Colonic mucosa (tissue), 4 donors: ENCODE results near the gene MPG. TPM values are rescaled to one million over a fixed set of nuclear protein-coding genes. Genes with fewer than 3 reads are reported as not detected.

Experiments
- DNase-seq: peaks from one replicate; pipeline ENCODE4 v3.0.0-alpha.2; 2020
- H3K27ac ChIP-seq: fragments of 200-600 bp; one replicate; pipeline ENCODE4 v1.8.0; 2021
- H3K27me3 ChIP-seq: fragments of 200-600 bp; one replicate; pipeline ENCODE4 v1.8.0; 2021
- H3K36me3 ChIP-seq: fragments of 200-600 bp; one replicate; pipeline ENCODE4 v1.8.0; 2021
- H3K4me1 ChIP-seq: fragments of 200-600 bp; one replicate; pipeline ENCODE4 v1.8.0; 2021; ENCODE audit warnings: mild to moderate bottlenecking
- H3K4me3 ChIP-seq: fragments of 200-600 bp; one replicate; pipeline ENCODE4 v1.8.0; 2021
- H3K9ac ChIP-seq, 2 donors: one replicate each; pipeline ENCODE4 v1.7.0; 2013; ENCODE audit warnings: control low read depth in 2 of 2, low read depth in 2 of 2, low read length in 2 of 2
- H3K9me3 ChIP-seq: fragments of 200-600 bp; one replicate; pipeline ENCODE4 v1.8.0; 2021
- CTCF ChIP-seq: fragments of 200-600 bp; IDR thresholded peaks from one replicate; pipeline ENCODE4 v1.8.0; 2022; ENCODE audit warnings: antibody characterized with exemption, mild to moderate bottlenecking
- intact Hi-C: fragments of 100-400 bp; cut with DNase I; formaldehyde crosslinking; loops from one replicate; pipeline ENCODE4 v1.14.1; 2022
- total RNA-seq, 2 donors: library from RNA; stranded (reverse); fragmentation: NEBNext Ultra II Directional in 1 of 2; extraction: Animal tissue kit (Norgen Biotek cat#: 25700) in 1 of 2; gene quantifications; one replicate each; pipeline ENCODE4 v1.2.1, GENCODE V29; 2021
- donor health status: healthy.
- donor health status: DM: no; HTN: no; CAD: no.
- donor health status: DM: no; HTN: no; CAD: no.

MPG gene
- total RNA-seq, 2 donors from 2014 or later = 39.3 to 42.1 TPM

GRCh38 chr16:59440-60059 is 18.5 kb upstream of the MPG start:
- Histone ChIP-seq H3K9ac (no peak overlapping the region), H3K36me3 (no peaks in the 10 kb centered on the region), H3K9me3 (no peaks in the 10 kb centered on the region), H3K27ac (no peak overlapping the region), H3K27me3 (no peaks in the 10 kb centered on the region), H3K4me1 (no peaks in the 10 kb centered on the region), H3K4me3 (no peak overlapping the region)
- TF ChIP-seq CTCF = no peak
- no peak for DNase-seq
- intact Hi-C loops = no loop called here

DNA sequence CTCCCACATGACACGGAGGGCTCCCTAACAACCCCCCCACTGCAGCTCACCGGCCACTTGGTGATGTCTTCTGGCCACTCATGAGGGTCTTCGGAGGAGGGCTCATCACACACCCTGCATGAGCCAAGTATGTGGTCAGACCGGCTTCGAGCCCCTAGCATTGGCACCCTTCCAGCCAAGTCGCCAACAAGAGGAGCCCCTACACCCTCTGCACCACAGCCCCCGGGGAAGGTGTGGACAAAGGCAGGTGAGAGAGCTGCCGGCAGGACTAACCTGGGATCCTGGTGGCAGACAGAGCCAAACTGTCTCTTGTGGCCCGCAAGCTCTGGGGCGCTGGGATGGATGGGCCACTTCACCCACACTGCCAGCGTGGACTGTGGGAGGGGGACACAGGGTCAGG is 17.9 kb upstream of the MPG start:
- intact Hi-C loops = no loop called here
- no peak for DNase-seq
- no peaks in the 10 kb centered on the region for H3K36me3 ChIP-seq

DNA sequence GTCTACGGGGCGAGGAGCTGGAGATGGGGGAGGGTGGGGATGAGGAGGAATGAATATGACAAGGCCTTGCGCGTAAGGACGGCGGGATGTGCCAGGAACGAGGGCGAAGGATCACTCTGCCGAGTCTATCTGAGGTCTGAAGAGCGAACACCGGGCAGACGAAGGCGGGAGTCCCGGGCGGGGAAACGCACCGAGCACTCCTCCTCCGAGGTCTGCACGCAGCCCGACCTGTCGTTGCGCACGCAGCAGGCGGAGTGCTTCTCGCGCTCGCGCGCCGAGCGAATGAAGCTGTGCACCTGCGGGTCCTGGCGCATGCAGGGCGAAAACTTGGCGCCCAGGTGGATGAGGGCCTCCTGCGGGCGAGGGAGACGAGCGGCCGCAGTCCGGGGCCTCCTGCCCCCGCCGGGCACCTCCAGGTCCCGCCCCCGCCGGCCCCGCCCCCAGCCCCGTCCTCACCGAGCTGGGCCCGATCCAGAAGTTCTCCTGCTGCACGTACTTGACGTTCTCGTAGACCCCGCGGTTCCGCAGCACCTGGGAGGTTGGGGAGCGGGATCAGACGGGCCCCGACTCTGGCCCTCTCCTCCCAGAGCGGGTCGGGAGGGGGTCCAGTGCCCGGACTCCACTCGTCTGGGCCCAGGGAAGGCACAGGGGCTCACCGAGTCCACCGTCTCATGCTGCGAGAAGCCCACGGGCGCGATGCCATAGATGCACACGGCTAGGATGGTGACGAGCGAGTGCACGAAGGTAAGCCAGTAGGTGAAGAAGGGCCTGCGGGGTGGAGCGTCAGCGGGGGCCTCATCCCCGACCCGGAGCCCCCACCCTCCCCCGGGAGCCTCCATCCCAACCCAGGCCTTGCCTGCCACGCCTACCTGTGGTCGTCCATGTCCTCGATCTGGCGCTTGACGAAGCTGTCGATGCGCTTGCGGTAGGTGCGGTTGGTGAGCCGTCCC is 16.8 kb upstream of the MPG start:
- no peak for TF ChIP-seq CTCF
- no peaks in the 10 kb centered on the region for H3K36me3 ChIP-seq
- no peaks in the 10 kb centered on the region for H3K27me3 ChIP-seq
- H3K27ac ChIP-seq = no peak overlapping the region
- no peak overlapping the region for H3K9ac ChIP-seq
- no peak overlapping the region for H3K4me3 ChIP-seq
- no peaks in the 10 kb centered on the region for H3K4me1 ChIP-seq
- no peak for DNase-seq
- intact Hi-C loops = no loop called here
- no peaks in the 10 kb centered on the region for H3K9me3 ChIP-seq

More for the DNA sequence above, 17.9 kb upstream of the MPG start:
- no peak overlapping the region for H3K27ac ChIP-seq
- no peak overlapping the region for H3K4me3 ChIP-seq
- H3K9me3 ChIP-seq = no peaks in the 10 kb centered on the region
- no peak for TF ChIP-seq CTCF
- H3K4me1 ChIP-seq = no peaks in the 10 kb centered on the region
- no peak overlapping the region for H3K9ac ChIP-seq
- H3K27me3 ChIP-seq = no peaks in the 10 kb centered on the region

DNA sequence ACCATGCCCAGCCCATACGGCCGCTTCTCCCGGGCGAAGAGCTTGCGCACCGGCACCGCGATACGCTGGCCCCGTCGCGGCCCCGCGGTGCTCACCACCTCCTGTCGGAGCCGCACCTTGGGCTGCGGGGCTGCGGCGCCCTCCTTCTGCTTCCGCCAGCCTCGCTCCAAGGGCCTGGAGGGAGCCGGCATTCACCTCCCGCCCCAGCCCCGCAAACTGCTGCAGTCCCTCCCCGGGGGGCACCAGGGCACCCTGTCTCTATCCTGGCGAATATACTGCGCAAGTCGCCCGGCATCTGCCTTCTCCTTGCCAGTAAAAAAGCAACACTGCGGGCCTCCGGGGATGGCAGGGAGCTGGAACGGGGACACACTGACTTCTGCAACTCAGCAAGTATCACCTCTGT is 16.1 kb upstream of the MPG start:
- Histone ChIP-seq H3K4me3 (no peak overlapping the region), H3K27me3 (no peaks in the 10 kb centered on the region), H3K4me1 (no peaks in the 10 kb centered on the region), H3K9ac (no peak overlapping the region), H3K36me3 (no peaks in the 10 kb centered on the region), H3K27ac (no peak overlapping the region), H3K9me3 (no peaks in the 10 kb centered on the region)
- TF ChIP-seq CTCF = no peak
- intact Hi-C loops = no loop called here
- no peak for DNase-seq

DNA sequence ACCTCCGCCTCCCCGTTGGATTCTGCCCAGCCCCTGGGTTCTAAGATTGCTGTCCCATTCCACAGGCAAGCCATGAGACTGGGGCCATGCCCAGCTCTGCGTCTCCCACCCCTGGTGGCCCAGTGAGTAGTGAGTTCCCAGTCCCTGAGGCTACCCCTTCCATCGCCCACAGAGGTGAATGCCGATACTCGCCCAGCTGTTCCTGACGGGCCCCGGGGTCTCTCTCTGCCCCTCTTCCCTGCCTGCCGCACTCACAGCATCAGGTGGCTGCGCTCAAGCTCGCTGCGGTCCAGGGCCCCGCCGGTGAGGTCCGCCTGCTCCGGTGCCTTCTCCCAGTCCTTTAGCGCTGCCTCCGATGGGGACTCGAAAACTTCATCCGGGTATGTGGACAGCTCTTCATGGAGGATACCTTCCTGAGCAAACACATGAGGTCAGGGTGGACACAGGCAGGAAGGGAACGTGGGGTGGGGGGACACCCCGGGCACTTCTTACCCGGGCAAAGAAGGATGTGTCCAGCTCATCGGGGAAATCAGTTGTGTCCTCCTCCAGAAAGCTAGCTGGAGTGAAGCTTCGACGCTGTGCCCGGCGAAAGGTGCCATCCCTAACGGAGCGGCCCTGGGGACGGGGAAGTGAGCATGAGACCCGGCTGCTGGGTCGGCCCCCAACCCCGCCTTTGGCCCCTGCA is 15.6 kb upstream of the MPG start:
- DNase-seq = no peak

More for the DNA sequence above, 15.6 kb upstream of the MPG start:
- Histone ChIP-seq H3K4me1 (no peaks in the 10 kb centered on the region), H3K9ac (no peak overlapping the region), H3K27ac (no peak overlapping the region), H3K4me3 (no peak overlapping the region), H3K27me3 (no peaks in the 10 kb centered on the region), H3K36me3 (no peaks in the 10 kb centered on the region), H3K9me3 (no peaks in the 10 kb centered on the region)
- intact Hi-C loops = no loop called here
- no peak for TF ChIP-seq CTCF
